Smooth muscle cell (in vitro differentiated cells): ENCODE results near the gene NOX1. TPM values are rescaled to one million over a fixed set of nuclear protein-coding genes. Genes with fewer than 3 reads are reported as not detected.

Experiments
- DNase-seq: peaks from one replicate; lab custom pipeline; 2025; ENCODE audit not compliant: unreplicated experiment; lab: John Stamatoyannopoulos, UW
- H2AFZ ChIP-seq: fragments of 200-600 bp; sonication (generic); 2 replicates; pipeline ENCODE4 v1.6.0; 2016; ENCODE audit warnings: antibody characterized with exemption, low read depth, mild to moderate bottlenecking
- H3F3A ChIP-seq: fragments of 200-600 bp; sonication (generic); 2 replicates; pipeline ENCODE4 v1.6.0; 2017; ENCODE audit warnings: antibody characterized with exemption, low read depth
- H3K27ac ChIP-seq: fragments of 200-600 bp; sonication (generic); 2 replicates; pipeline ENCODE4 v1.5.1; 2016; ENCODE audit warnings: low read depth, mild to moderate bottlenecking
- H3K27me3 ChIP-seq: fragments of 200-600 bp; sonication (generic); 2 replicates; pipeline ENCODE4 v1.6.1; 2016; ENCODE audit warnings: low read depth, mild to moderate bottlenecking
- H3K36me3 ChIP-seq: fragments of 200-600 bp; sonication (generic); 2 replicates; pipeline ENCODE4 v1.5.1; 2016; ENCODE audit warnings: low read depth
- H3K4me1 ChIP-seq: fragments of 200-600 bp; sonication (generic); 2 replicates; pipeline ENCODE4 v1.5.1; 2016; ENCODE audit warnings: low read depth
- H3K4me2 ChIP-seq: fragments of 200-600 bp; sonication (generic); 2 replicates; pipeline ENCODE4 v1.6.0; 2016; ENCODE audit warnings: mild to moderate bottlenecking
- H3K4me3 ChIP-seq: fragments of 200-600 bp; sonication (generic); 2 replicates; pipeline ENCODE4 v1.5.1; 2016; ENCODE audit warnings: mild to moderate bottlenecking
- H3K79me2 ChIP-seq: fragments of 200-600 bp; sonication (generic); 2 replicates; pipeline ENCODE4 v1.6.0; 2016; ENCODE audit warnings: low read depth, mild to moderate bottlenecking
- H3K9ac ChIP-seq: fragments of 200-600 bp; sonication (generic); 2 replicates; pipeline ENCODE4 v1.6.0; 2016; ENCODE audit warnings: low read depth
- H3K9me3 ChIP-seq: fragments of 200-600 bp; sonication (generic); replicated peaks from 2 replicates; pipeline ENCODE4 v1.5.1; 2016; ENCODE audit warnings: low read depth
- H4K20me1 ChIP-seq: fragments of 200-600 bp; sonication (generic); 2 replicates; pipeline ENCODE4 v1.6.0; 2016; ENCODE audit warnings: low read depth
- WGBS: methylation state at CpG from one replicate; pipeline ENCODE4 v1.1.7; 2016; ENCODE audit warnings: low lambda C conversion rate; 5-methylcytosine and 5-hydroxymethylcytosine counted together
- polyA plus RNA-seq: library from polyadenylated mRNA; unstranded; fragments of >200 nt; fragmentation: Nextera tagmentation; extraction: Ambion mirVana; gene quantifications from 2 replicates; pipeline ENCODE4 v1.2.1, GENCODE V29; 2016
- total RNA-seq: library from RNA; depleted of rRNA; stranded (reverse); fragments of >200 nt; gene quantifications from 2 replicates; pipeline ENCODE4 v1.2.3, GENCODE V29; 2014
- TF ChIP-seq, protein P1 (sequence below): fragments of 200-600 bp; sonication (generic); IDR thresholded peaks from 2 replicates; pipeline ENCODE4 v1.5.1; 2017; ENCODE audit warnings: borderline replicate concordance, mild to moderate bottlenecking, antibody characterized with exemption; ENCODE audit not compliant: insufficient read depth, poor library complexity, severe bottlenecking

Gene NOX1
- total and polyA plus RNA-seq, 2 experiments from 2014 or later: not detected

DNA sequence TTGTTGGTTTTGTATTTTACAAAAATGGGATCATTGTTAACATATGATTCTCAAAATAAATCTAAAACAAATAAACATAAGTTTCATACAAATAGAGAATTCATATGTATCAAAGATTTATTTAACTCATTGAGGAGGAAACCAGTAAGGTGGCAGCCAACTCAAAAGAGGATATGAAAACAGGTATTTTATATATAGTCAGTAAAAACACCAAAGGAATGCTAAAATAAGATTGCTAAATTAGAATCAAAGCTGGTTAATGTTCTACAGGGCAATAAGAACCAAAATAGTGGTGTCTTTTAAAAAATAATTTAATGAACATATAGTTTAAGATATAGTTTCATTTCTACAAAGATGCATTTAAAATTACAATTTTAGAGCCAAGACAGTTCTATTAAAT is 31.5 kb upstream of the NOX1 start:
- Histone ChIP-seq H3K4me3 (no peak overlapping the region), H4K20me1 (no peaks in the 10 kb centered on the region), H2AFZ (no peak overlapping the region), H3F3A (no peaks in the 10 kb centered on the region), H3K9ac (no peak overlapping the region), H3K4me1 (no peaks in the 10 kb centered on the region), H3K27me3 (no peaks in the 10 kb centered on the region), H3K4me2 (no peak overlapping the region), H3K36me3 (no peaks in the 10 kb centered on the region), H3K79me2 (no peaks in the 10 kb centered on the region), H3K9me3 (no peaks in the 10 kb centered on the region), H3K27ac (no peak overlapping the region)
- TF ChIP-seq, protein P1, sequence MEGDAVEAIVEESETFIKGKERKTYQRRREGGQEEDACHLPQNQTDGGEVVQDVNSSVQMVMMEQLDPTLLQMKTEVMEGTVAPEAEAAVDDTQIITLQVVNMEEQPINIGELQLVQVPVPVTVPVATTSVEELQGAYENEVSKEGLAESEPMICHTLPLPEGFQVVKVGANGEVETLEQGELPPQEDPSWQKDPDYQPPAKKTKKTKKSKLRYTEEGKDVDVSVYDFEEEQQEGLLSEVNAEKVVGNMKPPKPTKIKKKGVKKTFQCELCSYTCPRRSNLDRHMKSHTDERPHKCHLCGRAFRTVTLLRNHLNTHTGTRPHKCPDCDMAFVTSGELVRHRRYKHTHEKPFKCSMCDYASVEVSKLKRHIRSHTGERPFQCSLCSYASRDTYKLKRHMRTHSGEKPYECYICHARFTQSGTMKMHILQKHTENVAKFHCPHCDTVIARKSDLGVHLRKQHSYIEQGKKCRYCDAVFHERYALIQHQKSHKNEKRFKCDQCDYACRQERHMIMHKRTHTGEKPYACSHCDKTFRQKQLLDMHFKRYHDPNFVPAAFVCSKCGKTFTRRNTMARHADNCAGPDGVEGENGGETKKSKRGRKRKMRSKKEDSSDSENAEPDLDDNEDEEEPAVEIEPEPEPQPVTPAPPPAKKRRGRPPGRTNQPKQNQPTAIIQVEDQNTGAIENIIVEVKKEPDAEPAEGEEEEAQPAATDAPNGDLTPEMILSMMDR: no peak
- DNase-seq: no peak

DNA sequence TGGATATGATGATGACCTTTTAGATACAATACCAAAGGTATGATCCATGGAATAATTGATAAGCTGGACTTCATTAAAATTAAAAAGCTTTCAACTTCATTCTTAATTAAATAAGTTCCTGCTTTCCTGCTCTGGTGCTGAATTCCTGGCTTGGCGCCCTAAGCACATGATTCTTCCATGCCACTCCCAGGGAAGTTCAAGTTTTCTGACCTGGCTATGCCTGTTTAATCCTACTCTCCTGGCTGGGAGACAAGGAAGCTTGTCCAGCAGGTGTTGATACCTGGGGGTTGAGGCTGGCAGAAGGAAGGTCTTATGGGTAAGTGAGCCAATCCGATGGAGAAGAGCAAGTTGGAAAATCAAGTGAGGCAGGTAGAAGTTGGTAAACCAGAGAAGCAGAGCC is 30.3 kb upstream of the NOX1 start:
- Histone ChIP-seq H3K36me3 (no peaks in the 10 kb centered on the region), H3K9ac (no peak overlapping the region), H3K4me1 (no peaks in the 10 kb centered on the region), H3K79me2 (no peaks in the 10 kb centered on the region), H3K27me3 (no peaks in the 10 kb centered on the region), H3K4me2 (no peak overlapping the region), H3F3A (no peaks in the 10 kb centered on the region), H4K20me1 (no peaks in the 10 kb centered on the region), H3K27ac (no peak overlapping the region), H3K9me3 (no peaks in the 10 kb centered on the region), H3K4me3 (no peak overlapping the region), H2AFZ (no peak overlapping the region)
- TF ChIP-seq, protein P1: no peak
- DNase-seq: no peak
- WGBS: 77% methylated on average over 2 of the region's 2 CpGs

DNA sequence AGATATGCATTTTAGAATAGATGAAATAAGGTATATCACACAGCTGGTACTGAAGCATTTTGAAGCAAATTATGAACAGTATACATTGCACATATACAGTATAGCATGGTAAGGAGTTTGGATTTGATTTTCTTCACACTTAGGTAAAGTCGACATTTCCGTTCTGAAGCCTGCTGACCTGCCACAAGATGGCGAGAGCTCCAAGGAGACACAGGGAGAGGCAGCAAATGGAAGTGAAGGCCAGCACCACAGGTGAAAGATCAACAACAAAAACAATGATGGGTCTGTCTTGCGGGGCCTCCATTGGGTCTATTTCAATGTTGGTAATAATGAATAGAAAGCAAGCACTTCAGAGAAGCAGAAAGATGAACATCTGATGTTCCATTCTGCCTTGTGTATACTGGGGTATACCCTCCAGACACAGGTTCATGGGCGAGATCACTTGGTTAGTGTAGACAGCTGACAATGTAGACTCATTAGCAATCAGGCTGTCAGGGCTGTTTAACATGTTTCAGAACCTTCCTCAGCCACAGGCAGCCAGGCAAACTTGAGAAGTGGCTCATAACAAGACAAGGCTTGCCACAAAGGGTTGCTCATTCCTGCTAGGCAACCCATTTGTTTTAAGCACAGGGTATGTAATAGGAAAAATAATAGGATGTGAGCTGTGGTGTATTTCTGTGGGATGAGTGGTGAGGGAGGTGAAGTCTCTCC is 21.4 kb upstream of the NOX1 start:
- Histone ChIP-seq H3K79me2 (no peaks in the 10 kb centered on the region), H3K4me2 (no peak overlapping the region), H3K27me3 (no peaks in the 10 kb centered on the region), H4K20me1 (no peaks in the 10 kb centered on the region), H3K4me1 (no peaks in the 10 kb centered on the region), H3K4me3 (no peak overlapping the region), H3K9ac (no peak overlapping the region), H3F3A (no peaks in the 10 kb centered on the region), H2AFZ (no peak overlapping the region), H3K36me3 (no peaks in the 10 kb centered on the region), H3K9me3 (no peaks in the 10 kb centered on the region), H3K27ac (peak overlapping the region; percentile 63)
- WGBS: 40% methylated on average over 5 of the region's 5 CpGs
- TF ChIP-seq, protein P1: peak; percentile 36
- no peak for DNase-seq

DNA sequence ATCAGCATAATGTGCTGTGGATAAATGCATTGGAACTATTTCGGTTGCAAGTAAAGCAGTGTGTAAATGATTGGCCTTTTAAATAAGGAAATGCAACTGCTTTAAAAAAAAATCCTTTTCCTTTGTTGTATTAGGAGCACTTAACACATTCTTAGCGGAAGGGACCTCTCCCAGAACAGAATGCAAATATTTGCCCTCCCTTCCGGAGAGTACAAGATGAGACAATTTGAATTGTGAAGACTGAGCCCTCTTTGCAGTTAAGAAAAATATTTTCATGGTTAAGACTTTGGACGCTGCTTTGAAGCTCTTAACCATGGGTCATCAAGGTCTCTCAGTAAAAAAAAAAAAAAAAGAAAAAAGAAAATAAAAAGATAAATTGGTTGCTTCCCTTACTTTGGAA is 9.5 kb upstream of the NOX1 start:
- Histone ChIP-seq H3K4me1 (no peaks in the 10 kb centered on the region), H3K9ac (no peak overlapping the region), H2AFZ (no peak overlapping the region), H4K20me1 (no peaks in the 10 kb centered on the region), H3K36me3 (no peaks in the 10 kb centered on the region), H3K79me2 (no peaks in the 10 kb centered on the region), H3K27me3 (no peaks in the 10 kb centered on the region), H3K9me3 (peaks cover 3% of the 10 kb centered on the region), H3K4me3 (no peak overlapping the region), H3K4me2 (no peak overlapping the region), H3F3A (no peaks in the 10 kb centered on the region), H3K27ac (no peak overlapping the region)
- 46% methylated on average over 4 of the region's 4 CpGs for WGBS
- no peak for DNase-seq
- TF ChIP-seq, protein P1: no peak
